Left colon (tissue), 2 donors: Measurements from ENCODE around the gene SYTL2. TPM values are rescaled to one million over a fixed set of nuclear protein-coding genes. Genes with fewer than 3 reads are reported as not detected.

Experiments used
- ATAC-seq: fragments of 200-7000 bp; cut with Tn5 transposase; one replicate; pipeline ENCODE4 v1.9.1; 2020; ENCODE audit warnings: mild to moderate bottlenecking, moderate library complexity
- DNase-seq, 2 donors: peaks; one replicate each; pipeline ENCODE4 v3.0.0-alpha.2; 2020
- intact Hi-C, 2 donors: fragments of 100-400 bp; cut with DNase I in 1 of 2; cut with micrococcal nuclease in 1 of 2; formaldehyde crosslinking; loops; one replicate each; pipeline versions ENCODE4 v1.11.2 to v1.14.0; 2022; cut with DNase I, micrococcal nuclease
- total RNA-seq, 2 donors: library from RNA; stranded (reverse); fragmentation: NEBNext Ultra II Directional; extraction: Animal tissue kit (Norgen Biotek cat#: 25700); gene quantifications; one replicate each; pipeline ENCODE4 v1.2.1, GENCODE V29; 2021
- donor health status: DM: no; HTN: no; CAD: no.
- donor health status: DM: yes; HTN: yes; CAD: no.

The SYTL2 gene
- total RNA-seq, 2 donors from 2014 or later = 300 to 306 TPM

DNA sequence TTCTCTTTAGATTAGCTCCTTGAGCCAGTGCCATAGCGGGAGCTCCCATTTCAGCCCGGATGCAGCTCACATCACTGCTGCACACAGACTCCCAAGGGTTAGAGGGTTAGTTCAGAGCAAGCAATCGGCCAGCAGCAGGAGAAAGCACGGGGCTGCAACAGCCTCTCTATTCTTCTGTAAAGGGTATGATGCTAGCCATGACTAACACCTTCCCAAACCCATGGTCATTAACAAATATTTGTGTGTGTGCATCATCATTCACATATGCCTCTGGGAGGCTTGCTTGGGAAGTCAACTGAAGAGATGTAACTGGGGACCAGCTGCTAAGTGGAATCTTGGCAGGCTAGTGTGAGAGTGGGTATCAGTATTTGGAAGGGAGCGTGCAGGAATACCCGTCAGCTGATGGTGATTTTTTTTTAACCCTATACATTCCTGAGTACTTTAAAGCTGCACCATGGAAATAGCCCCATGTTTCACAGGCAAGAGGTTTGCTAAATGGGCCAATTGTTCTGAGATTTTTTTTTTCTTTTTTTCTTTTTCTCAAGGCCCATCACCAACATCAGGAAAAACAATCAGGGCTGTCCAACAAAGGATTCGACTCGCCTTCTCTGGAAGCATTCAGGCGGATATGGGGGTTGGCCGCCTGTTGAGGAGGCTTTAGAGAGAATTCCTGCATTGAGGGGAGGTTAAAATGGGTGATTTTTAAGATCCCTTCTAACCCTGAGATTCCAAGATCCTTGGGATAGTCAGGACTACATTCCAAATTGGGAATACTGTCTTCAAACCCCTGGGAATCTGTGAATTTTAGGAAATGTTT is 91.7 kb downstream of the SYTL2 start:
- DNase-seq (no peak), ATAC-seq (no peak)
- intact Hi-C loops = no loop called here

DNA sequence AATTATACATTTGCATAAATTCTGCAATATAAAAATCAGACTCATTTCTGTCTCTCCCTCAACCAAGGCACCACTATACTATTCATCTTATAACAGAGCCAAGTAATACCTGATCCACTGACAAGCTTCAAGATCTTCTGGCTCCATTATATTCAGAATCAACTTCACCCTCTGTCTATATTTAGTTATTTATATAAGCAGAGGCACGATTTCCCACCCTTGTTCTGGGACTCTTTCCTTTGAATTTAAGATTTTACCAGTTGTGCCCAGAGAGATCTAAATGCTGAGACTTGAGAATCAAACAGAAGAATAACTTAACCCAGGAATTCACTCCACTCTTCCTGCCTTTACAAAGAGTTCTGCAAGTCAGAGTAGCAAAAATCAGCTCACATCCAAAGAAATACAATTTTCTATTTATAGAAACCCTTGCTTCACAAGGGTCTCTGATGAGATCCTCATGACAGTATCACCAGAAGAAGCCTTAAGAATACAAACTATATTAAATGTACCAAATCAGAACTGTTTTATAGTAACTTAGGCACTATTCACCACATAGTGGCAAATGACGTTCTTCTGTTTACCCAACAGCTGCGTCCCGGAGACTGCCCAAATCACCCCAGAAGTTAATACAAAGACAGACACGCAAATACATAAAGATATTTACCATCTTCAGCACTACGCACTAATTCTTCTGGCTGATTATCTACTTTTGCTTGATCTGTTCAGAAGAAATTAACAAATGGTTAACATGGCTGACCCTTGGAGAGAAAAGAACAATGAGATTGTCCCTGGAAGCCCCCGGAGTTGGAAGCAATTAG is 92.6 kb downstream of the SYTL2 start:
- no peak for ATAC-seq

DNA sequence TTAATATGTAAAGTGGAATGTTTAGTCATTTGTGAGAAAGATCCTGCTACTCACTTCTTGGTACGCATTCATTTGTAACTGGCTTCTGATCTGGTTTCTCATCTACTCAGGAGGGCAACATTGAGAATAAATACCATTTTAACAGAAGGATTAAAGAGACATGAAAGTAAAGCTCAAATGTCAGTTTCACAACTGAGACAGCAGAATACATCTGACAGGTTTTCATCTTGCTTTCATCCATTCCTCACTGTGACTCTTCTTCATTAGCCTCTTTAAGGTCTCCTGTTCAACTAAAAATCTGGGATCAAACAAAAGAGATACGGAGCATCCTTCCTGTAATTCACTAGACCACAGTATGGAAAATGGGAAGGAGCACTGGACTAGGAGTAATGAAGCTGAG is 93.5 kb downstream of the SYTL2 start:
- no peak for ATAC-seq
- intact Hi-C loops = no loop called here
- DNase-seq = no peak

More for the DNA sequence above, 92.6 kb downstream of the SYTL2 start:
- intact Hi-C loops = no loop called here
- no peak for DNase-seq

DNA sequence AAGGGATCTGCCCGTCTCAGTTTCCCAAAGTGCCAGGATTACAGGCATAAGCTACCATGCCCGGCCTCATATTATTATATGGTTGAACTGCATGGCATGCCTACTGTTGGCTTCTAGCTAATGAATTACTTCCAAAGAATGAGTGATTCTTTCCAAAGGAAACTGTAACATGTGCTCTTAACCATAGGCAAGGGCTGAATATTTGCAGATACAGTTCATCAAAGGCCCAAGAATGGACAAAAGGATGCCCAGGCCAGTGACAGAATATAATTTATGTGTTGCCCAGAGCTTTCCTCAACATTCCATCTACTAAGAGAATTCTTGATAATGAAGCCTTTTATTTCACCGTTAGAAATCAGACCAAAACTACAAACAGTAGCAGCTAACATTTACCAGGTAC is 98.0 kb downstream of the SYTL2 start:
- DNase-seq = no peak
- intact Hi-C loops = no loop called here
- no peak for ATAC-seq

DNA sequence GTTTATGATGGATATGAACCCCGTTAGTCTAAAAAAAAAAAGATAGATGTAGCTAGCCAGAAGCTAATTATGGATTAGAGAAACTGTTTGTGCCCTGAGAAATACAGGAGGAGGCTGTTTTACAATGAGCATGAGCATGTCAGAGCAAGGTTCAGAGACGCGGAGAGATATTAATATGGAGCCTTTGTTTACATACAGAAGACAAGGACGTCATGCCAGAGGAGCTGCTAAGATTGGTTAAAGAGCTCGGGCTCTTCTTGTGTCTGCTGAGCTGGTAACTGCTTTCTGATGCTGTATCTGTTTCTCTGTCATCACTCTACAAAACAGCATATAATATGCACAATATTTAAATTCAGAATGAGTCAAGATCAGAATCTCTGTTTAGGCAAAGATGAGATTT is 100.0 kb downstream of the SYTL2 start:
- DNase-seq = no peak
- ATAC-seq = peak; percentile 66
- intact Hi-C loops = no loop called here

DNA sequence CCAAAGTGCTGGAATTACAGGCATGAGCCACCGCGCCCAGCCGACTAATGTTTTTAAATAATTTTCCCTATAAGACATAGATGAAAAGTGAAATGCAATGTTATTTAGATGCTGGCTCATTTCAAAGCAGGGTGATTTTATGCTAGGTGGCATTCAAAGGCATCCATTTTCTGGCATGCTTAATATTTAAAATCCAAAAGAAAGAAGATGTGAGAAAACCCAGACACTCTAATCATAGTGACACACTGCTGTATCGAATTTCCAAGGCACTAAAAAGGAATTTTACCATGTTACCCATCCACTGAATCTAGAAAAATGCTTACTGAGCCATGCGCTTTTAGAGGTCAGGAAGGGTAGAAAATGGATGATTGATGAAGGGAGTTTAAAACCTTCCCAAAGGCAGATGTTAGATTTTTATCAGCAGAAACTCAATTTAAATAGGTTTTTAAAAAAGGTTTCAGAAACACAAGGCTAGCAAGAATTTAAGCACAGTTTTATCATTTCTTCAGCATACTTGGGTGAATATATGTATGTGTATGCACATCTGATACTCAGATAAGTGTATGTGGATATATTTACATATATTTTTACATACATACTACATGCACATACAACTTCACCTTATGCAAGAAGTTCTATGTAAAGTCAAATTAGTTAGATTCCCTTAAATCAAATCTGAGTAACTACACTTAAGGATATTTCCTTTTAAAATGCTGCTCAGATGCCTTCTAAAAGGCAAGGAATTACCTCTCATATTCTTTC is 100.8 kb downstream of the SYTL2 start:
- intact Hi-C loops = no loop called here
- no peak for ATAC-seq
- DNase-seq = no peak

DNA sequence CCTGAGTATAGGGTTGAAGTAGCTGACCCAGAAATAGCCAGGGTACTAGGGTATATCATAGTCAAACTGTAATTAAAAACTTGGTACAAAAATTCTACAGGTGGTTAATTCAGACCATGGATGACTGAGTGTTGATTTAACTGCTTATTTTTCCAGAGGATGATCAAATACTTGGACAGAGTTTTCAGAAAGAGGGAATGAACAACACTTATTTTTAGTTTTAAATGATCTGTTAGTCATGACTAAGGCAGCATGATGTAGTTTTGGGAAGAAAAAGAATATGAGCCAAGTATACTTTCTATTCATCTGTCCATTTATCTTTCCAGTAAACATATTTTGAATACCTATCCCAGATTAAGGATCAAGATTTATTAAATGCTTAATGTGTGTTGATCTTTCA is 105.1 kb downstream of the SYTL2 start:
- no peak for ATAC-seq
- no peak for DNase-seq
- intact Hi-C loops = no loop called here

DNA sequence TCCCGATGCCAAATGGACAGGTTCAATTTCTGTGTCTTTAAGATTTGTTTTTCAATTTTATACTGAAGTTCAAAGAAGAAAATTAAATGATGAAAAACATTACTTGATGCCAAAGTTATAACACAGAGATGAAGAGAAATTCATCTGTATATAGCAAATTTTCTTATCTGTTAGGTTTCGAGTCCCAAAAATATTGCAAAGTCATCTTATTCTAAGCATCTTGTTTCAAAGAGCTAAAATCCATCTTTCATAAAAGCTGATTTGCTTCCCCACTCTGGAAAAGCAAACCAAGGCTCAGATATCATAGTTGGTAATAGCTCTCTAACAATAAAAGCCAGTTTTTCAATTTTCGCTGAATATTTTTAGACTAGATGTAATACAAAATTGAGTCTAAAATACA is 106.0 kb downstream of the SYTL2 start:
- intact Hi-C loops = no loop called here

DNA sequence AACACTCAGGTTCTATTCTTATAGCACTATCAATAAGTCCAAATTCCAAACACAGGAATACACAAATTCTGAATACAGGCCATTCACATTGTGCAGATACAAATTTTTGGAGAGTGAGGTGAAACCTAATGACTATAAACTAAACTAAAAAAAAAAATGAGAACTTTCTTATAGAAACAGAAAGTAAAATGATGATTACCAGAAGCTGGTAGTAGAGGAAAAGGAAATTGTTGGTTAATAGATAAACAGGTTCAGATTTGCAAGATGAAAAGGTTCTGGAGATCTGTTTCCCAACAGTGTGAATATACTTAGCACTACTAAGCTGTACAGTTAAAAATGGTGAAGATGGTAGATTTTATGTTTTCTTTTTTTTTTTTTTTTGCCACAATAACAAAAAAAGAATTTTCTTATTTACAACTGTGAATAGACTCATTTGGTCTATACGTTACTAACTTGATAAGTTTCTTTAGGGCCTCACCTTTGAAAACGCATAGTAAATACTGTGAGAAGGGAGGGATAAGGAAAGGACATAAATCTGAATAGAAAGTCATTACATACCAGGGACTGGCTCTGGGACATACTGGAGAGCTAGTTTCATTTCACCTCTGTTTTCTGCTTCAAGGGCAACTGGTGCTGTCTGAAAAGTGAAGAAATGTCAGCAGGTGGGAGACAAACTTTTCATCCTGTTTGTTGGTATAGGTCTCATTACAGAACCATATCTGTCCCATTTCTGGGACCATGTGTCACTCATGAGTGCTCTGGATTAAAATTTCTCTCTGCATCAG is 110.8 kb downstream of the SYTL2 start:
- no peak for ATAC-seq
- no peak for DNase-seq
- intact Hi-C loops = no loop called here

More for the DNA sequence above, 106.0 kb downstream of the SYTL2 start:
- DNase-seq (no peak), ATAC-seq (no peak)

DNA sequence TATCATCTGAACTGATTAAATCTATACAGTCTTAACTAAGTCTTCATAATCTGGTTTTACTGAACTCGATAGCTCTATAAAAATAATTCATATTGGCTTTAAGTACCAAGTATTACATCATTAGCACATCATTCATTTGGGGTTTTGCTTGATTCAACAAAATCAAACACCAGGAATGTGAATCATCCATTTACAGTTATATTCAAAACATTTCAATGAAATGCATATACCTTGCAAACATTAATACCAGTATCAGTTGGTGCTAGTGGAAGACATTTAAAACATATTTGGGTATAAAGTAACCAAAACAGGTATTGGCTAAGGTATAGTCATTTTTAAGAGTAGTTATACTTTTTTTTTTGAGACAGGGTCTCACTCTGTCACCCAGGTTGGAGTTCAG is 112.7 kb downstream of the SYTL2 start:
- ATAC-seq (no peak), DNase-seq (no peak)
- intact Hi-C loops = no loop called here

DNA sequence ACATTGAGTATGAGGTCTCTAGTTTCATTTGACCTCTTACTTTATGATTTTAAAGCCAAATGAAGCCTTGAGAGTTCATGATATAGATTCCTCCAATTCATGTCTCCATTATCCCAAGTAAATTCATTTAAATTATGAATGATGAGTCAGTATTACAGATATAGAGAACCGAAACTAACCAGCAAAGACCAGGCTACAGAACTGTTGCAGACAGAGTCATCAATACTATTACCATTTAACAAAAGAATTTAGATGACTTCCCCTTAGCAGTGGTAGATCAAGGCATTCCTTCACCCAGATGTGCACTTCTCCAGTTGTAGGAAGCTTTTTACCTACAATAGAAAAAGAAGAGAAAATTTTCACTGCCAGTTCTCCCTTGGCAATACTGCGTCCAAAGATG is 113.2 kb downstream of the SYTL2 start:
- no peak for ATAC-seq
- DNase-seq = no peak
- intact Hi-C loops = no loop called here

DNA sequence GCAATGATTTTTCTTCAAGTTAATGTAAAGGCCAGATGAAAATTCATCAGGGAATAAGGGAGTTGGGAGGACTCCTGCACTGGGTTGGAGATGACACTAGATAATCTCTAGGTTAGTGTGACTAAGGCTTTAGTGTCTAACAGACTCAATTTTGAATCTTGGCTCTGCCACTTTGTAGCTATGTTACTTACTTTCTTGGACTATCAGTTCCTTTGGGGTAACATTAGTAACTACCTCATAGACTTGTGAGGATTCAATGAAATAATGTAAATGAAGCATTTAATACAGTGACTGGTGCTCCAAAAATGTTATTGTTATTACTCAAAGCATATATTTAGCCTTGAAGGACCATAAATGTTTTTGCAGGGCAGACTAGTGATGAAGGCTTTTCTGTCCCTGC is 115.4 kb downstream of the SYTL2 start:
- DNase-seq (no peak), ATAC-seq (no peak)
- intact Hi-C loops = no loop called here

DNA sequence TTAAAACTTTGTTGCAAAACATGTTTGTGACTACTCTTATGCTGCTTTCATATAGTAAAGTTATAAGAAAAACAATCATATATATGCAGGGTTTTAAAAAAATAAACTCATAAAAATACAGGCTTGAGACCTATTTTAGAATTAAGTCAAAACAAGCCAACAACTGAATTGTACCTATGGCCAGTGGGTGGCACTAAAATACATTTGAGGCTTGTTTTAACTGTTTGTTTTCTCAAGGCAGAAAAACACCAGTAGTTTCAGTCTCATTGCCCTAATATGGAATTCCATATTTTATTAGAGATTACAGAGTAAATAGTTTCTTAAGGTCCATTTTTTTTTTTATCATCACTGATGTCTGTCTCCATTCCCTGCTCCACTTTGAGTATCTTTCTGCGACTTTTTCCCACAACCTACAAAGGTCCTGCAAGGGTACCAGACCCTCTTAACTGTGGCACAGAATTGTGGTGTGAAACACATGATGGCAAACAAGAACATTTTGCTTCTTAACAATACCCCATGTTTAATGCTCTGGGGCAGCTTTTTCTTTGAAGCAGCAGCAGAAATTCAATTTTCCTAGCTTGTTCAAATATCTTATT is 116.5 kb downstream of the SYTL2 start:
- DNase-seq (no peak), ATAC-seq (peak; percentile 63)
- intact Hi-C loops = no loop called here

DNA sequence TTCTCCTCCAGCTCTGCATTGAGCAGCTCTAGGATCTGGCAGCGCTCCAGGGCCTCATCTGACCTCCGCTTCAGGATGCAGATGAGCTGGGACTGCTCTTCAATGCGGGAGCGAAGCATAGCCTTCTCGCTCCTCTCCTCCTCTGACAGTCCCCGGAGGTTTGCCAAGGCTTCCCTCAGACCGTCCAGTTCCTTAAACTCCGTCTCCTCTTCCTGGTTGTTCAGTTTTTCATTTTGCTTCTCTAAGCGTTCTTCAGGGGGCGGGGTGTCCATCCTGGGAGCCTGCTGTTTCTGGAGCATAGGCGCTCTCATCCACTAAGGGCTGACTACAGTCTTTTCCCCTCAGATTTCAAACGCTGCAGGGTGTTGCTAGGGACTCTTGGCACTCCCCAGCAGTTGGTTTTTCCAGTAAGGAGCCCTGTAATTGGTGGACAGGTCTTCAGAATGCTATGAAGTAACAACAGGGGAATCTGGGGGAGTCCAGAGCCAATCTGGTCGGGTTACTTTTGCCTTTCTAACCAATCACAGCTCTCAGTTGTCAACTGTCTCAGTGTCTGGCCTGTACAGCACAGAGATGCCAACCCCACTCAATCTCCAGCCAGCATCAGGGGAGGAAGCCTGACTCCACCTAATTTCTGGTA is 125.0 kb downstream of the SYTL2 start, which contains the start of gene CCDC89:
Gene CCDC89, minus strand, starts transcription at position 376 of the 640 bp plus-strand sequence. Its CDS starts 65 bp downstream, at position 311.
- peak; percentile 34 for ATAC-seq
- peak; percentile 52 to 53 for DNase-seq
- intact Hi-C loops = no loop called here

DNA sequence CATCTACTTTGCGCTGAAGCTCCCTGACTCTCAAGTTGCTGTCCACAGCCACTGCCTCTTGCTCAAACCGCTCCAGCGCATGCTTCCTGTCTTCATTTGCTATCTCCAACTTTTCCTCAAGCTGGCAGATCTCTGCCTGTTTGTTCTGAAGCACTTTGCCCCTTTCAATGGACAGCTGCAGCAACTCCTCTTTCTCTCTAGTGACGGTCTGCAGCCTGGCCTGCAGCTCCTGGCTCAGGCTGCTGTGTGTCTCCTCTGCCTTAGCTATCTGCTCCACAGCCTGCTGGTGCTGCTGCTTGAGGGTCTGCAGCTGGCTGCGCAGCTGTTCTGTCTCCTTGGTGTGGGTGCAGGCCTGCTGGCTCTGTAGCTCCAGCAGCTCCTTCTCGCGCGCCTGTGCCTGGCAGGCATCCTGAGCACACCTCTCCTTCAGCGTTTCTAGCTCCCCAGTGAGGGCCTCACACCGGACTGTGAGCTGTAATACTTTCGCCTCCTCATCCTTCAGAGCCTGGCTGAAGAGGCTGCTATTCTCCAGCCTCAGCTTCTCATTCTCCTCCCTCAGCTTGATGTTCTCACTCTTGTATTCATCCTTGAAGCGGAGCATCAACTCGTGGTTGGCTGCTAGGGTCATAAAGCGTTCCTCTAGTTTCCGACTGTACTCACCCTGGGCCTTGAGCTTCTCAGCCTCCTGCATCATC is 125.7 kb downstream of the SYTL2 start:
- peak; percentile 14 for ATAC-seq
- intact Hi-C loops = no loop called here

DNA sequence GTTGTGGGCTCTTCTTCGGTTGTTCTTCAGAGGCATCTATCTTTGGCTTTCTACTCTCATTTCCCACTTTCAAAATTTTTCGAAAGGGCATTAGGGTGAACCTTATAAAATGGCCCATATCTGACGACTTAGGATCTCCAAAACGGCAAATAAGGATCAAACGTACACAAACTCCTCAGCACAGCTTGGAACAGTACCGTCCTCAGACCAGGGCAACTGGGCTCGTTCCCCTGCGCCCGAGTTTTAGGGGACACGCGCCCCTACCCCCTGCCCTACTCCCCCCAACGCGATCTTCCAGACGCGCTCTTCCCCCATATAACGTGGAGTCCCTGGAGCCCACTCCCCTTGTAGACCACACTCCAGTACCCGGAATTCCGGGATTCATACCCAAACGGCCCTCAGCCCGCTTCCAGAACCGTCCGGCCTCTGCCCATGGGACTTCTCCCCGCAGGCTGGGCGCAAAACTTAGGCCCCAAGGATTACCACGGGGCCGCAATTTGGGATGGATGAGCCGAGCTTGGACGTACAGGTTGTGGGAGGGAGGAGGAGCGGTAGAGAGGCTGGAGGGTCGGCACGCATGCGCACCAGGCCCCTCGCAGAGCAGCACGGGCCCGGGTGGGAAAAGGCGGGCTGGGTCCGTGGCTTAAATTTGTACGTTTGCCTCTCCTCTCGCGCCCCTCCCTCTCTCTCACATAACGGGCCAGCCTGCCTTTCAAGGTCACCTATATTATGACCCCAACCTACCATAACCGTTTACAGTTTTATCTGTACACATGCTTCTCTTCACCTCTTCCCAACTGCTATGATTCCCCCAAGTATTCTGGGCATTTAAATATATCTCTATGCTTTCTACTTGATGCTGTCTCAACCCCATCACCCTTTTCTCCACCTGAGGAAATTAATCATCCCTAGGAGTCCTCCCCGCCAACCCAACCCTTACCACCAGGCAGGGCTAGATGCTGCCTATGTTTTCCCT is 128.3 kb downstream of the SYTL2 start:
- intact Hi-C loops = no loop called here
- DNase-seq (peak; percentile 51 to 69), ATAC-seq (peak; percentile 59)

More for the DNA sequence above, 125.7 kb downstream of the SYTL2 start:
- peak in 1 of 2 donors; percentile 16 for DNase-seq
